HG03108 (cell line): ENCODE results near the gene ANKS4B.
"Not testable (repeated sequence)": the region's sequence is repeated elsewhere in the genome, so short reads cannot be mapped to it uniquely, and the experiment has no call there.

Source experiments
- ATAC-seq: cut with Tn5 transposase; IDR thresholded peaks from one replicate; pipeline ENCODE4 v1.9.1; 2021; ENCODE audit warnings: moderate library complexity; ENCODE audit not compliant: unreplicated experiment

Gene ANKS4B

DNA sequence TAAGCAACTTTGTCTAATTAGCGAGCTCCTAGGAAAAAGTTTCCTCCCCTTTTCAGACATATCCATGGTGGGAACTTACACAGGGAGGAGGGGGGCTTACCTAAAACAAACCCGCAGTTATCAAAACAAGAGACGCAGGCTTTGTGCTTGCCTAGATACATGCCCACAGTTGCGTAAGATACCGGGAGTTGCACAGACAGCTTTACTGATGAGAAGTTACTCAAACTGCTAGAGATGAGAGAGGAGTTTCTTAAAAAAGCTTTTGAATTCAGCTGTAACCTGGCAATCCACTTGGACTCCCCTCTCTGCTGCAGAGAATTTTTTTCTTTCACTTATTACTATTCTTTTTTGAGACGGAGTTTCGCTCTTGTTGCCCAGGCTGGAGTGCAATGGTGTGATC, 15.3 kb upstream of the ANKS4B start:
- no peak for ATAC-seq

DNA sequence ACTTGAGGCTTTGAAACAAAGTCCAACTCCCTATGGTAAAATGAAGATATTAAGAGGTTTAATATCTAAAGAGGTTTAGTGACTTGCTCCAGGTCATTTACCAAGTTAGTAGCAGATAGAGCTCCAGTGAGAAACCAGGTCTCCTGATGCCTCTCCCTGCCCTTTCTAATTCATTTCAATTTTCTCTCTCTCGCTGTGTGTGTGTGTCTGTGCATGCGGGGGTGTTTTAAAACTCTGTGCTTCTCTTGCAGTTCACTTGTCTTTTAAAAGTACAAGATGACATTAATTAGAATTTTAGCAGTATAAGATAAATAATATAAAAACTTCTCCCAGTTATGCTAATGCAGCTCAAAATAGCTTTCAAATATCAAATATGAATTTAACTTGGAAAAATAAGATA, 13.9 kb upstream of the ANKS4B start:
- no peak for ATAC-seq

DNA sequence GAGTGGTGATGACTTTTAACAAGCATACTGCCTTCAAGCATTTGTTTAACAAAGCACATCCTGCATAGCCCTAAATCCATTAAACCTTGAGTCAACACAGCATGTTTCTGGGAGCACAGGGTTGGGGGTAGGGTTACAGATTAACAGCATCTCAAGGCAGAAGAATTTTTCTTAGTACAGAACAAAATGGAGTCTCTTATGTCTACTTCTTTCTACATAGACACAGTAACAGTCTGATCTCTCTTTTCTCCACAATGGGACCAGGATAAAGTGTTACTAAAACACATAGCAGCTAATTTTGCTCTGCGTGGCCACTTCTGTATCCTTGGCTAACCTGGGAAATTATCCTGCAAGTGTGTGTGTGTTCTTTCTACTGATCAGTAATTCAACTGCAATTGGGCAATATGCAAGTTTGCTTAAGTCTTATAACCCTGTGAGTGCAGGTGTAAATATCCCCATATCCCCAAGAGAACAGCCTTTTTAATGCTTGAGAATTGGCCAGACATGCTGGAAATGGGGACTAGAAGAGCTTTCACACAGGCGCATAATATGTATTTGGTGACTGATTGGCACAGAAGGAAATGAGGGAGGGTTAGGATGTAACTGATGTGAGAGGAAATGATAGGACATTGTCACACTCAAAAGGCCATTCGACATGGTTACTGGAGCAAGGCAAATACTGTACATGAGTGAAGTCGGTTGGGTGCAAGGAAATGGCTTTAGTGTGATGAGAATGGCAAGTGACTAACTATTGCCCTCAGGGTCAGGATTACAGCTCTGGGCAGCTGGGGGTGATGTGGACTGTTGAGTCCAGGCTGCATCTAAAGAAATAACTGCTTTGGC, 10.8 kb upstream of the ANKS4B start:
- no peak for ATAC-seq

DNA sequence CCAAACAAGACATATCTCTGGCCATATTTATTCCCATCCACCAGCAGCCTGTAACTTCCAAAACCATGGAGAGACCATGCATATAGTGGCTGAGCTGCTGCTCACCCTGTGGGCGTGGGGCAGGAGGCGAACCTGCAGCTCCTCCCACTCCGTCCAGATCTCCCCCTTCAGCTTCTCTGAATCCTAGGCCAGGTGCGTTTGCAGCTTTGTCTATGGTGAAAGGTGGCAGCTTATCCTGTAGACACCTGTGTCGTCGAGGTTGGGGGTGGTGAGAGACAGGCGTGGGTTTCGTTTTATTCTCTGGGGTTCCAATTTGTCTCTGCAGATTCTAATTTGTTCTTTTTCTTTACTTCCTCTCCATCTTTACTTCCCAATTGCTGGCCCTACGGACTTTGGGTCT, 9.7 kb upstream of the ANKS4B start:
- no peak for ATAC-seq

DNA sequence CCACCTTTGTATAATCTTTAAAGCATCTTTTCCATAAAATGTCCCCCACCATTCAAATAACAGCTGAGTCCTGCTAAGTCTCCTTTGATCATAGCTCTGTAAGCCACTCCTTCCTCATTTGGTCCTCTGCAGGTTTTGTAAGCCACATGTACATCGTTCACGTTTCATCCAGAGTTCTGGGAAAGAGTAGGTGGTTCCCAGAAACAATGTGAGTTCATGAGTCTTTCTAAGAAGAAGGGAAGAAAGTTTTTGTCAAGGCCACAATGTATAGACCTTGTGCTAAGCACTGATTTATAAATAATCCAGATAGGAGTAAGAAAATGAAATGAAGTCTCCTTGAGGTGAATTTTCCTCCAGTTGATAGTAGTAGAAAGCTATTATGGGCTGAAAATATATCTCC, 8.7 kb upstream of the ANKS4B start:
- ATAC-seq = no peak

DNA sequence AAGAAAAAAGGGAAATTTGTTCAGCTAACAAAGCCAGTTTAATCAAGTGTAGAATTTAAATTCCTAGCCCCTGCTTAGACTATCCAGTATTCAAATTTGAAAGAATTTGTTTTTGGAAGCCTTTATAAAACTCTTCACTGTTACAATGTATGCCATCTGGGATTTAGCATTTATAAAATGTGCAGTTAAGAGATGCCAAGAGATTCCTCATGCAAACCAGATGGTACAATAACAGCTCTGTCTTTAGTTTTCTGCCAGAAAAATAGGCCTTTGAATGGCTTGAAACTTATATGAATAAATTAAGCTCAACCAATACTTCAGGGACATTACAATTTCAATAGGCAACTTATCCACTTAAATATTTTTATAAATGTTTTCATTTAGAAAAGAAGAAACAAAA, 6.8 kb upstream of the ANKS4B start:
- no peak for ATAC-seq

DNA sequence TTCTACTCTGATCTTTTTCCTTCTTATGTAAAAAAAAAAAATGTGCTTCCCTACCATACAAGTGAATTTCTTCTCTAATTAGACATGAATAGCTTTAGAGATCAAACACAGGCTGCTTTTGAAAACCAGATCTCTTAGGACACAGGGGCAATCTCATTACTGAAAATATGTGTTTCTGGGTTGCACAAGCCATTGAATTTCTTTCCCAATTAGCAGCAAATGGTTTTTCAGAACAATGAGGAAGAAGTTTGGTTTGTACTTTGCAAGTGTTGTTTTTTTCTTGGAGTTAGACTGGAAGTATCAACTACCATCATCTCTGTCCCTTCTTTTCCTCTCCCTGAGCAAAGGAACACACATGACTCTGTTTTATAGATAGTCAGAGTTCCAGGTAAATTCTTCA, 5.6 kb upstream of the ANKS4B start:
- ATAC-seq = no peak

DNA sequence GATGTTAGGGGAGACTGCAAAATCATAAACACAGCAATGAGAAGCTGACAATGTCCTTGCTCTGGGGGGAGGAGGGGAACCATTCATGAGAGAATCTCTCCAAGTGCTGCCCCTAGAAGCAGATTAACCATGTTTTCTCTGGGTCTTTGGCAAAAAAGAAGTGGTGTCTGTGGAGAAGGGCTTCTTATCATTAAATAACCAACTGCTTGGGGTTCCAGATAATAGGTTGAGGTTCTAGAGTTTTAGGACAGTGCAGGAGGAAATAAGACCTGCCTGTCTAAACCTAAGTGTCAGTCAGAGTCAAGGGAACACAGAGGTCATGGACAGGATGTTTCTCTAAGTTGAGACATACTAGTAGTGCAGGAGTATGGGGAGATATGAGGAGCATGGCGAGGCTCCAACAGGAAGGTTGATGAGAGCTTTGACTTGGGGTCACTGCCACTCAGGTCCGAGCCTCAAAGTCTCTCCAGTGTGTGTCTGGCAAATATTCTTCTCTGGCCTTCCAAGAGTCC, 5.1 kb upstream of the ANKS4B start:
- no peak for ATAC-seq

DNA sequence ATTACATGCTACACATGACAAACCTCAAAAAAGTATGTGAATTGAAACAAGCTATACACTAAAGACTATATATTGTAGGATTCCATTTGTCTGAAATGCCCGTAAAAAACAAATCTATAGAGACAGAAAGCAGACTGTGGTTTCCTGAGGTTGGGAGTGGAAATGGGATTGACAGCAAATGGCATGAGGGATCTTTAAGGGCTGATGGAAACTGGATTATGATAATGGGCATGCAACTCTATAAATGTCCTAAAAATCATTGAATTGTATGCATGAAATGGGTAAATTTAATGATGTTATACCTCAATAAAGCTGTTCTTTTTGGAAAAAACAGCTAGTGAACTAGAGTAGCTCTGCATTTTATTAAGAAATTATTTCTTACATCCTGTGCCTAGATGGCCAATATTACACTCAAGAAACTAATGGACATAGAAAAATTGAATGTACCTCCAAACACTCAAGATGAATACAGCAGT, 416 bp upstream of the ANKS4B start:
- ATAC-seq = no peak

DNA sequence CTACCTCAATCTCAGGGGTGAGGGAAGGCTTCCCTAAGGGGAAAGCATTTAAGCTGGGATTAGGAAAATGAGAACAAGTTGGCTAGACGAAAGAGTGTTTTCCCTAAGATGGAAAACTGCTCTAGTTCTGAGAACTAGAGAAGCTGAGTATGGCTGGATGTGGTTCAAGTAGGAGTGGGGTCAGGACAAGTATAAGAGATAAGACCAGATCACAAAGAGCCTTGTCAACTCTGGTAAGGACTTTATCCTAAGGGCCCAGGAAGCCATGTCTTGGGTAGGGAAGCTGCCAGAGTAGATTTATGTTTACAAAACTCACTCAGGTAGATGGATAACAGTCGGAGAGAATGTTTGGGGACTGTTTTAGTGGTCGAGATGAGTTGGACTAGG, 1.7 kb downstream of the ANKS4B start:
- no peak for ATAC-seq

DNA sequence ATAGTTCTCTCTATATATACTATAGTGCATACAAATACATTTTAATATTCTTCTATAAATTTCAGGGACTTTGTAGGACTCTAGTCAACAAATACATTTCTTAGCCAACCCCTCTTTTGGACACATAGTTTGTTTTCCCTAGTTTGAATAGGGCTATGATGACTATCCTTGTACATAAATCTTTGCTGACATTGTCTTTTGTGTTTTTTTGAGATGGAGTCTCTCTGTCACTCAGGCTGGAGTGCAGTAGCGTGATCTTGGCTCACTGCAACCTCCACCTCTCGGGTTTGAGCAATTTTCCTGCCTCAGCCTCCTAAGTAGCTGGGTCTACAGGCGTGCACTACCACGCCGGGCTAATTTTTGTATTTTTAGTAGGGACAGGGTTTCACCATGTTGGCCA, 3.3 kb downstream of the ANKS4B start:
- ATAC-seq = no peak

DNA sequence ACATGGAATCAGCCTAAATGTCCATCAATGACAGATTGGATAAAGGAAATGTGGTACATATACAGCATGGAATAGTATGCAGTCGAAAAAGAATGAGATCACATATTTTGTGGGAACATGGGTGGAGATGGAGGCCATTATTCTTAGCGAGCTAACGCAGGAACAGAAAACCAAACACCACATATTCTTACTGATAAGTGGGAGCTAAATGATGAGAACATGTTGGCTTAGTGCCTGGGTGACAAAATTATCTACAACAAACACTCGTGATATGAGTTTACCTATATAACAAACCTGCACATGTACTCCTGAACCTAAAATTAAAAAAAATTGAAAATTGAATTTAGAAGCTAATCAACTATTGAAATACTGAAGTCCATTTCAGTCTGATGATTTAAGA, 6.1 kb downstream of the ANKS4B start:
- ATAC-seq = no peak

DNA sequence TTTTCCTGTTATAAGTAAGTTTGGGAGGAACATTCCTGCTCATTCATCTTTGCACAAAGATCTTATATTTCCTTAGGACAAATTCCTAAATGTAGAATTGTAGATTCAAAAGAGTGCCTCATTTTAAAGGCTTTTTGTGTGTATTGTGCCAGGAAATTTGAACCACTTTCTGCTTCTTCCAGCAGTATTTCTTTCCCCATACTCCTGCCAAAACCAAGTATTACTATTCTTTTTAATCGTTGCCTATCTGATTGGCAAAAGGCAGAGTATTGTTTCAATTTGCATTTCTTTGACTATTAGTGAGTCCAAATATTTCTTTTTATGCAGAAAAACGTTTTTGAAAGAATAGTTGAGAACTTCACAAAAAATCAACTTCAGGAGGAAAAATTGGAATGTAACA, 9.3 kb downstream of the ANKS4B start:
- no peak for ATAC-seq

DNA sequence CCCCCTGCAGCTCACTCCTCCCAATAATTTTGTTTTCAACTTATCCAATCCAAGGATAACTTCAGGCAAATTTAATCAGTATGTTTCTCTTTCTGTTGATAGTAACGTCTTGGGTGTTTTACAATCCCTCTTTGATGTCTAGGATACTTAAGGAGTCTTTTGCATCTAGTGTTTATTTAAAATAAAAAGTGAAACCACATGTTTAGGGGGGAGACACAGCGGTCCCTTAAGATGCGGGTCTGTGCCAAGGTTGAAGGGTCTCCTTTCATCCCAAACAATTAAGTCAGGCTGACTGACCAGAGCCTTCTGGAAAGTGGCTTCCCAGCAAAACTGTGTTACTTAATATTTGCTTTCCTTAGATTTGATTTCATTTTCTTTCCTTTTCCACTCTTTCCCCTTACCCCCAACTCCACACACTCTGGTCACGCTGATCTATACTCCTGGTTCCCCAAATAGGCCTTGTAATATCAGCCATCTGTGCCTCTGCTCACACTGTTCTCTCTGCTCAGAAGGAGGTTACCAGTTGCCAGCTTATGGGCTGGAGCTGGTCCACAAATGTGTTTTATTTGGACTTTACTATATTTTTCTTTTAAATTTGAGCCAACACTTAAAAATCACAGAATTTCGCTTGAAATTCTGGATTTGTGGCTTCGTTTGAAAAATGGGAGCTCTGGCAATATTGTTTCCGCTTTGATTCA, 11.2 kb downstream of the ANKS4B start:
- ATAC-seq = no peak

DNA sequence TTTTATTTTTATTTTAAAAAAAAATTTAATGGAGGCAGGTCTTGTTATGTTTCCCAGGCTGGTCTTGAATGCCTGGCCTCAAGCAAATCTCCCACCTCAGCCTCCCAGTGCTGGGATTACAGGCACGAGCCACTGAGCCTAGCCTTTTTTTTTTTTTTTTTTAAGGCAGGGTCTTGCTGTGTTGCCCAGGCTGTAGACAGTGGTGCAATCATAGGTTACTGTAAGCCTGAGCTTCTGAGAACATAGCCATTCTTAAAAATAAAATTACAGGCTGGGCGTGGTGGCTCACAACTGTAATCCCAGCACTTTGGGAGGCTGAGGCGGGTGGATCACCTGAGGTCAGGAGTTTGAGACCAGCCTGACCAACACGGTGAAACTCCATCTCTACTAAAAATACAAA, 14.7 kb downstream of the ANKS4B start:
- not testable (repeated sequence) for ATAC-seq

DNA sequence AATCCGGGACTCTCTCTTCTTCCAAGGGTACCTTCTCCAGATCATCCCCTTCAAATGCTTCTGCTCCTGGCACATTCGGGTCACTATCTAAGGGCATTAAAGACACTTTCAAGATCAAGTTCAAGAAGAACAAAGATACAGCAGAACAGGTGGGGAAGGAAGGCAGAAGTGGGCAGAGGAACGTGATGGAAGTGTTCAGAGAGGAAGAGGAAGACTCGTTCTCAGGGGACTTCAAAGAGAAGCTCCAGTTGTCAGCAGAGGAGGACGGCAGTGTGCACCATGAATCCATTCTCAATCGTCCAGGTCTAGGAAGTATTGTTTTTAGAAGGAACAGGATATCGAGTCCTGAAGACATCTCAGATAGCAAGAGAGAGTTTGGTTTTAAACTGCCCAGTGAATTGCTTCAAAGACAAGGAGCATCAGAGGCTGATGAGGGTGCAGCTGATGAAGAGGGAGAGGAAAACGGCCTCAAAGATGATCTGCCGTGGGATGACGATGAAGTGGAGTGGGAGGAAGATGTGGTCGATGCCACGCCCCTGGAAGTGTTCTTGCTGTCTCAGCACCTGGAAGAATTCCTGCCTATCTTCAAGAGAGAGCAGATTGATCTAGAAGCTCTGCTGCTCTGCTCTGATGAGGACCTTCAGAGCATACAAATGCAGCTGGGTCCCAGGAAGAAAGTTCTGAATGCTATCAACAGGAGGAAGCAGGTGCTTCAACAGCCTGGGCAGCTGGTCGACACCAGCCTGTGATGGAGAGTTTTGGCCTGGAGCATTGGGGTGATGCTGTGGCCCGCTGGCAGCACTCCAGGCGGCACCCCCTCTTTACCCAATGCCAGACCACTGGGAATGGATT, 16.8 kb downstream of the ANKS4B start:
- ATAC-seq = no peak

DNA sequence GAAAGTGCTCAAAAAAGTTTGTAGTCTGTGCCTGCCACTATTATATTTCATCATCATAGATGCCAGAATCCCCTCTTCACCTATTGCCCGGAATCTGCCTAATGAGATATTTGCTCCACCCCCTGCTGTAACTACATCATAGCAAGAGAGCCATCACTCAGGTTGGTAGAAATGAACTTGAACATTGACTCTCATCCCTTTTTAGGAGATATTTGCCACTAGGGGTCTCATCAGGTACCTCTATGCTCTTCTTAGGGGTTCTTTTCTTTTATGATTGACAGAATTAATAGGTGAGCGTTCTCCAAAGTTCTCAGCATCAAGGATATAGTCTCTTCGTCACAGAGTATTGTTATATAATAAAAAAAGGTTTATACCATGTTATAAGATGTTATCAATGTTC, 20.0 kb downstream of the ANKS4B start:
- ATAC-seq = no peak

DNA sequence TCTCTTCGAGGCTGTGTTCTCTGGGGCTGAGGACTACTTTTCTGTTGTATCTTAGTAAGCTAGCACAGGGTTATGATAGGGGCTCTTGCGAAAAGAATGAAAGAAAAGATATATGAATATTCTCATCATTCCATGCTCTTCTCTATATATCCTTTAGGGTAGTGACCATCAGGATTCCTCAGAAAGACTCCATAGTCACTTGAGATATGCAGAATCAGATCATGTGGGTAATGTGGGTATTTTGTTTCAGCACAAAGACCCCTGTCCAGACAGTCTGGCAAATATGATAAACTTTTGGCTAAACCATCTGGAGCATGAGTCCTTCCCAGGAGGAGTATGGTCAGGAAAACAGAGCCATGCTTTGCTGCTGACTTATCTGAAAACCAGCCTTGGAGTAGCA, 23.1 kb downstream of the ANKS4B start:
- no peak for ATAC-seq

DNA sequence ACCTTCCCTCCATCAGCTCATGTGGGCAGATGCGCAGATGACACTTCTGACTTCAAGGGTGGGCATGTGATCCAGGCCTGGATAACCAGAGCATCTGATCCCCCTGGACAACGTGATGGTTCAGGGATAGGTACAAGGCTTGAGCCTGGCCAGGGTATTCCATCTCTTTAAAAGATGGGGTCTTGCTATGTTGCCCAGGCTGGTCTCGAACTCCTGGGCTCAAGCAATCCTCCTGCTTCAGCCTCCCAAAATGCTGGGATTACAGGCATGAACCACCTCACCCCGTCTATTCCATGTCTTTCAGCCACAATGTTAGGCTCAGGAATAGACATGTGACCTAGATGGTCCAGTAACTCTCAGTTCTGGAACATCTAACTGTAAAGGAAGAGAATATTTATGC, 23.8 kb downstream of the ANKS4B start:
- no peak for ATAC-seq

DNA sequence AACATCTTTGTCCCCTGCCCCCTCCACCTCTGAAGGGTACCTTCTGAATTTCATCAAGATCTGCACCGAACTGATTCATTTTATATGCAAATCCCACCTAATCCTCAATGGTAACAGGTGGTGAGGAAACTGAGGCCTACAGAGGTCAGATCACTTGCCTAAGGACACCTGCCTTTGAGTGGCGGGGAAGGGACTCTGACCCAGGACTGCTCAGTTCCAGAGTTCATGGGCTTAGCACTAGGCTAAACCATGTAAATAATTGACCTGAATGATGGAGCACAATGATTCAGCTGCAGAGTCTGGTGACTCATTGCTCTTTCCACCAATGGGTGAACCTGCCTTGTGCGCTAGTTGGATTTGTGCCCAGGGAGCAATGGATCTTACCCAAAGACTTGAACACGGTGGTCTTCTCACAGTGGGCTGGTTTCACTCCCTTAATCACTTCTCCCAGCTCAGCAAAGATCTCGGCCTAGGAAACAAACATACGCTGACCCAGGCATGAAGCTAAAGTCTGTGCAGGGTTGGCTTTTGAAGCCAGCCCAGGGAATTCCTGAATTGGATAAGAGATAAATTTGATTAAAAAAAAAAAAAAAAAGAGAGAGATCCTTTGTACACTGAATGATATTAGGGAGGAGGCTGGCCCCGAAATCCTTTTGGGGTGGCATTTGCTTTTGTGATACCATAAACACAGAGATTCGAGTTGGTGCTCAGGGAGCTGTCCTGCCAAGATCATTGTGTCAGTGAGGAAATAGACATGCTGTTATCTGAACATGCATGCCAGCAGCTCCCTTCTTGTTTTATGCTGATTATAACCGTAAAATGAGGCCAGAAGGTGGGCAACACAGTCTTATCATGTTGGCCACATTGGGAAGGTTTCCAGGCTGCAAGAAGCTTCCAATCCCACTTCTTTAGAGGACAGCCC, 27.6 kb downstream of the ANKS4B start:
- ATAC-seq = no peak
